Measurements from ENCODE around the gene HTR3D.

Gene HTR3D

DNA sequence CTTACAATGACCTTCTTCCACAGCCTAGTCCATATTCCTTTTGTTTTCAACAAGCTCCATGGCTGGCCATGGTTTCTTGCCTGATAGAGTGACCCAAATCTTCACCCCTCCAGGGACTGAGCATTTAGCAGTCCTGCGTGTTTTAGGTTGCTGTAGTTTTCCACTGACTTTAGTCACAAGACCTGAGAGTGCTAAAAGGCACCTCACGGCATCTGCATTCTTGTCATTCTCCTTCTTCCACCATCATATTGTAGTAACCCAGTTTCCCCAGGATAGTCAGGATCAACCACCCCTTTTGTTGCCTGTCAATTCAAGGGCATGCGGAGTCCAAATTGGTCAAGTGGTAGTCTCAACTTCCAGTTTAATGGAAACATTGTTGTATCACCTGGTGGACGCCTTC is 42.1 kb downstream of the HTR3D start:
- no peak for DNase-seq

DNA sequence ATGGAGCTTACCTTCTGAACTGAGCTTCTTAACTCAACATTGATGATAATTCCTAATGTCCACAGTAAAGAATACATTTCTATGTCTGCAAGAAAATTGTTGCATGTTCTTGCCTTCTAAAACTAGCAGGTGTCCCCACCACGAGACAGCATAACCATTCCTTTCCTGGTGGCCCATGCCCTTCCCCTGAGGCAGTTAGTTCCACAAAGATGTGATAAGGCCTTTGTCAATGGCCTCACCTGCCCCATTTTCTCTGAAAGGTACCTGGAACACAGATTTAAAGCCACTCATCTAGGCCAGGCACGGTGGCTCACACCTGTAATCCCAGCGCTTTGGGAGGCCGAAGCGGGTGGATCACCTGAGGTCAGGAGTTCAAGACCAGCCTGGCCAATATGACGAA is 44.4 kb downstream of the HTR3D start:
- DNase-seq: no peak

DNA sequence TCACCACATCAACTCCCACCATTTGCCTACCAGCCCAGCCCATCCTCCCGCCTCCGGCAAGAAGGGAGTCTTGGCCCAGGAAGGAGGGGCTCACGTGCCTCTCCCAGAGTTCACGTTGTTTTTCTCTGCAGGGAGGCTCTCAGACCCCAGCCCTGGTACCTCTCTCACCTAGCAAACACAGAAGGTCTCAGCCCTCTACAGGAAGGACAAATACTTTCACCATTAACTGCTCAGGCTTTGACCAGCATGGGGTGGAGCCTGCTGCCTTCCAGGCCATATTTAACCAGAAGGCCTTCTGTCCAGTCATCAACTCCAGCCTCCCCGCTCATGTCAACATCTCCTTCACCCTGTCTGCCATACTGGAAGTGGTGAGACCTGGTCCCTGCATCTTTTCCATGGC is 46.3 kb downstream of the HTR3D start:
- no peak for DNase-seq

DNA sequence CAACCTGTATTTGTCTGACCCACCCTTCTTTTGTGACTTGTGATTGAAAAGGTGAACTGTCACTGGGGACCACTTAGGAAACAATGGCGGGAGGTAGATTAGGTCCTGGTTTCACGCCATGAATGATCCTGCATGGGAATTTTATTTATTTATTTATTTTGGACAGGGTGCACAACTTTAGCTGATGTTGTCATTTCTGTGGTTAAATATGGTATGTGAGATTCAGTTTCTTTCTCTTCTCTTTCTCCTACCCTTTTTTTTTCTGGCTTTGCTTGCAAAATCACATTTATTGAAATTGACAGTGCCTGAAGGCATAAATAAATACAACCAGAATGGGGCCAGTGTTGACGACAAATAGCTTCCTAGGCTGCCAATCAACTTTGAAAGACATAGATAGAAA is 47.3 kb downstream of the HTR3D start:
- DNase-seq: no peak

DNA sequence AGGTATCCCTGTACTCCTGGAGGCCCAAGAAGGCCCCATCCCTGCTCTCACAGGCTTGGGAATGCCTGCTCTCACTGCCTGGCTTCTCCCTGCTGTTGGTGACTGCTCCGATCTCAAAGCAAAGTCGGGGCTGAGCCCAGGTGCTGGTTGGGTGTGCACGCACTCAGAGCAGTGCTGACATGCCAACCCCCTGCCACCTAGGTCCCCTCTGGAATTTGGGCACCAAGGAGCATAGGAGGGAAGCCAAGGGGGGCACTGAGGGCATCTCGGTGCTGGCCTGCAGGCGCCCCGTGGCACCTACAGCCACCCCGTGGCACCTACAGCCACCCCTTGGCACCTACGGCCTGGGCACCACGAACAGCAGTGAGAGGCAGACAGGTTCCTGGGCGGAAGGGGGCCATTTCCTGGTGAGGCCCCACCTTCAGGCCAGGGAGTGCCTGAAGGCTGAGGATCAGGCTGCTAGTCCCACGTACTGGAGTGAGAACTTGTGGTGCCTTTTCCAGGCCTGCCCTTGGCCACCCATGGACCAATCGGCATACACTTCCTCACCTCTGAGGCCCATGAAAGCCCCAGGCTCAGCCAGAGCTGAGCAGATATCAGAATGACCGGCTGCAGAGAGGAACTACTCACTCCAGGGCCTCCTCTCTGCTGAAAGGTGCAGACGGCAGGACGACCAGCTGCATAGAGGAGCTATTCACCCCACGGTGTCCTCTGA is 49.7 kb downstream of the HTR3D start:
- DNase-seq: no peak

DNA sequence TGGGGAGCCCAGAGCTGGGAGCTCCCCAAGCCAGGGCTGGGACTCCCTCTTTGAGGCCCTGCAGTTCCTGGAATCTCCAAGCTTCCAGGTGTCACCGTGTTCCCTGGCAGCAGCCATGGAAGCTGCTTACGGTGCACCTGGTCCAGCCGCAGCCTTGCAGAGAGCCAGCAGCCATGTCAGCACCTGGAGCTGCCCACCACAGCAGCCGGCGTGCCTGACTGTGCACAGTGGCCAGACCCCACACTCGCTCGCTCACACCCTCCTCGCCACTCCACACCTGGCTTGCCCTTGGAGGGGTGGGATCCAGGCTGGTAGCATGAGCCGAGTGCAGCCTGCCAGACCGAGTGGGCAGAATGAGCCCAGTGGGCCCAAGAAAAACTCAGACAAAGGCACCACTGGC is 50.5 kb downstream of the HTR3D start:
- DNase-seq: no peak

DNA sequence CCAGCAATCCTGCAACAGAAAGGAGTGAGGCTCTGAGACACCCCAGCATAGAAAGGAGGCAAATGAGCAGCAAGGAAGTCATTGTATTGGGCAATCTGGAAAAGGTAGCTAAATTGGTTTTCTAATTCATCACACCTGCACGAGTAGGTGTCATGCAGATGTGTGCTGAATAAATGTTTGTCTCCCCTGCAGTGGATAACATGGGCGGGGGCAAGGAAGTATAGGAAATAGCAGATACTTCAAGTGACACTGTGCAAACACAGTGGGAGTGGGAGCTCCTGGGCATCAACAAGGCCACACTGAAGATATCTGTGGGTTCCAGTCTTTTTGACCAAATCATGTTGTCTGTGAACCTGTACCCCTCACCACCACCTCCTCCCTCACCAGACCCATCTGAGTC is 50.9 kb downstream of the HTR3D start:
- DNase-seq: no peak

DNA sequence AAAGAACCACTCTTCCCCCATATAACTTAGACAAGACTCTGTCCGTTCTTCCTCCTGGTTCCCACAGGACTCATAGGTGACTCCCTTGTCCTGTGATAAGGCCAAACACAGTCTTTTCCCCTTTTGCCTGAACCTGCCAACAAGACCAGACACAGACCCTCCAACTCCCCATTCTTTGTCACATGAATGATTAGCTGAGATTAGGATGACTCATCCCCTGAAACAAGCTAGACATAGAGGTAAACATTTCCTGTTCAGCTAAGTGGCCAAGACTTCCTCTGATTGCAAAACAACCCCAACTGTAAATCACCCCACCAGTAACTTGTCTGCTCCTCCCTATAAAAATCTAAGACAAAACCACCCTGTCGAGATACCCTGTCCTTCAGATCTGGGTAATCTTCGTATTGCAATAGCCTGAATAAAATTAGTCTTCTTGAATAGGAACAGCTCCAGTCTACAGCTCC is 53.9 kb downstream of the HTR3D start:
- no peak for DNase-seq
